IMR-90 (cell line): ENCODE results near the gene TIE1. TPM values are rescaled to one million over a fixed set of nuclear protein-coding genes. Genes with fewer than 3 reads are reported as not detected.

Source experiments
- ATAC-seq: fragments of 200-7000 bp; cut with Tn5 transposase; 2 replicates; pipeline ENCODE4 v1.9.1; 2020; ENCODE audit warnings: low read depth, mild to moderate bottlenecking, moderate library complexity
- BruUV-seq: library from RNA; stranded (reverse); fragments of 400-500 nt; replicated peaks from 2 replicates; lab custom pipeline; 2021; lab: Mats Ljungman, UMichigan
- CTCF ChIA-PET: fragments of 300-600 bp; formaldehyde crosslinking; extraction: SDS; loops from one replicate; lab custom pipeline; 2021; ENCODE audit warnings: antibody characterized with exemption; lab: Yijun Ruan, JAX
- POLR2A ChIA-PET: fragments of 300-600 bp; sonication (Branson Sonifier 250); formaldehyde crosslinking; loops from one replicate; lab custom pipeline; 2022; ENCODE audit warnings: antibody characterized with exemption; ENCODE audit not compliant: unreplicated experiment; lab: Charles Lee
- DNase-seq: peaks from one replicate; pipeline ENCODE4 v3.0.0; 2013
- H2AFZ ChIP-seq: replicated peaks from 2 replicates; pipeline ENCODE3; 2013; ENCODE audit warnings: low read length, mild to moderate bottlenecking; ENCODE audit not compliant: poor library complexity
- H2AK5ac ChIP-seq: 2 replicates; pipeline ENCODE4 v1.6.1; 2013; ENCODE audit warnings: low read depth, low read length, inconsistent platforms
- H2AK9ac ChIP-seq: replicated peaks from 2 replicates; pipeline ENCODE3; 2013; ENCODE audit warnings: mild to moderate bottlenecking, low read depth, low read length, moderate library complexity; ENCODE audit not compliant: poor library complexity
- H2BK120ac ChIP-seq: 2 replicates; pipeline ENCODE4 v1.6.1; 2013; ENCODE audit warnings: low read depth, low read length, inconsistent platforms
- H2BK15ac ChIP-seq: 3 replicates; pipeline ENCODE4 v1.6.1; 2013; ENCODE audit warnings: low read depth, low read length, inconsistent platforms
- H2BK20ac ChIP-seq: 2 replicates; pipeline ENCODE4 v1.6.1; 2013; ENCODE audit warnings: low read depth, mild to moderate bottlenecking, inconsistent platforms, low read length, moderate library complexity
- H2BK5ac ChIP-seq: 2 replicates; pipeline ENCODE4 v1.6.1; 2013; ENCODE audit warnings: mild to moderate bottlenecking, low read depth, low read length, inconsistent platforms; ENCODE audit not compliant: poor library complexity, severe bottlenecking
- H3K14ac ChIP-seq: replicated peaks from 2 replicates; pipeline ENCODE4 v1.6.1; 2013; ENCODE audit warnings: low read depth, low read length, inconsistent platforms
- H3K18ac ChIP-seq: 2 replicates; pipeline ENCODE4 v1.6.1; 2013; ENCODE audit warnings: low read depth, low read length, control low read depth
- H3K23ac ChIP-seq: 2 replicates; pipeline ENCODE4 v1.6.1; 2013; ENCODE audit warnings: low read depth, low read length, inconsistent platforms
- H3K27ac ChIP-seq: 2 replicates; pipeline ENCODE4 v1.5.1; 2013; ENCODE audit warnings: mild to moderate bottlenecking, control low read depth, low read length; ENCODE audit not compliant: insufficient read depth
- H3K27me3 ChIP-seq: 2 replicates; pipeline ENCODE4 v1.6.1; 2013; ENCODE audit warnings: low read length; ENCODE audit not compliant: control insufficient read depth, insufficient read depth
- H3K36me3 ChIP-seq: 2 replicates; pipeline ENCODE4 v1.6.1; 2013; ENCODE audit warnings: low read length, mixed read lengths; ENCODE audit not compliant: control insufficient read depth, insufficient read depth
- H3K4ac ChIP-seq: 2 replicates; pipeline ENCODE4 v1.6.1; 2013; ENCODE audit warnings: low read depth, low read length, inconsistent platforms
- H3K4me1 ChIP-seq: 2 replicates; pipeline ENCODE4 v1.6.1; 2013; ENCODE audit warnings: low read length, mixed read lengths; ENCODE audit not compliant: control insufficient read depth, insufficient read depth
- H3K4me2 ChIP-seq: 2 replicates; pipeline ENCODE4 v1.6.1; 2013; ENCODE audit warnings: low read depth, mild to moderate bottlenecking, control low read depth, low read length, moderate library complexity
- H3K4me3 ChIP-seq: 2 replicates; pipeline ENCODE4 v1.5.1; 2013; ENCODE audit warnings: low read depth, mild to moderate bottlenecking, control low read depth, low read length, moderate library complexity; ENCODE audit not compliant: insufficient read depth
- H3K56ac ChIP-seq: 2 replicates; pipeline ENCODE4 v1.6.1; 2013; ENCODE audit warnings: low read length, inconsistent platforms; ENCODE audit not compliant: insufficient read depth; ENCODE audit errors: extremely low read depth
- H3K79me1 ChIP-seq, 2 experiments: 2 replicates each; pipeline ENCODE4 v1.6.1; 2013; ENCODE audit warnings: low read length in 2 of 2, inconsistent platforms in 1 of 2, low read depth in 1 of 2
- H3K9ac ChIP-seq: 2 replicates; pipeline ENCODE4 v1.6.1; 2013; ENCODE audit warnings: low read depth, low read length, control low read depth
- H3K9me1 ChIP-seq: 2 replicates; pipeline ENCODE4 v1.6.1; 2013; ENCODE audit warnings: low read length, inconsistent platforms; ENCODE audit not compliant: insufficient read depth
- H3K9me3 ChIP-seq: 2 replicates; pipeline ENCODE4 v1.6.1; 2013; ENCODE audit warnings: low read length; ENCODE audit not compliant: control insufficient read depth, insufficient read depth
- H4K20me1 ChIP-seq: 2 replicates; pipeline ENCODE4 v1.6.1; 2013; ENCODE audit warnings: low read length, inconsistent platforms; ENCODE audit not compliant: insufficient read depth
- H4K5ac ChIP-seq: 2 replicates; pipeline ENCODE4 v1.6.1; 2013; ENCODE audit warnings: mild to moderate bottlenecking, low read depth, low read length, control low read depth
- H4K8ac ChIP-seq, 2 experiments: 2 replicates each; pipeline ENCODE4 v1.6.1; 2013; ENCODE audit warnings: low read depth in 2 of 2, low read length in 2 of 2, control low read depth in 1 of 2, inconsistent platforms in 1 of 2
- H4K91ac ChIP-seq: 2 replicates; pipeline ENCODE4 v1.6.1; 2013; ENCODE audit warnings: low read depth, low read length, inconsistent platforms; ENCODE audit not compliant: insufficient read depth
- MAFK ChIP-seq: IDR thresholded peaks from 2 replicates; pipeline ENCODE4 v1.6.1; 2012; ENCODE audit warnings: low read depth, low read length, improper control_type of control experiment
- WGBS, 2 experiments: methylation state at CpG; one replicate each; pipeline versions ENCODE4 v1.1.5 to v1.1.7; 2013; ENCODE audit warnings: missing lambda C conversion rate in 2 of 2; ENCODE audit not compliant: insufficient read length in 1 of 2; ENCODE audit errors: extremely low coverage in 2 of 2; 5-methylcytosine and 5-hydroxymethylcytosine counted together
- dilution Hi-C: fragments of 300-500 bp; cut with HindIII; formaldehyde crosslinking; loops from one replicate; pipeline ENCODE4 v1.14.3; 2018; ENCODE audit warnings: low sequenced_read_pairs; ENCODE audit not compliant: unreplicated experiment
- in situ Hi-C: fragments of 300-500 bp; cut with MboI; formaldehyde crosslinking; loops from 3 replicates; pipeline ENCODE4 v1.14.3; 2019; ENCODE audit warnings: low sequenced_read_pairs, inconsistent platforms, mixed read lengths
- intact Hi-C: fragments of 100-400 bp; cut with micrococcal nuclease; formaldehyde crosslinking; loops from 2 replicates; pipeline ENCODE4 v1.10.0; 2022
- polyA plus RNA-seq, 3 experiments: library from polyadenylated mRNA; depleted of rRNA; stranded (reverse); fragments of >200 nt; gene quantifications; 2 replicates each; pipeline ENCODE4 v1.2.3, GENCODE V29; 2012; ENCODE audit warnings: low replicate concordance in 1 of 3
- total RNA-seq: library from RNA; depleted of rRNA; stranded (reverse); fragments of >200 nt; gene quantifications from 2 replicates; pipeline ENCODE4 v1.2.3, GENCODE V29; 2012

Gene TIE1
- total and polyA plus RNA-seq, 2 of the 4 experiments (the other 2 are of a cell fraction) = 2.3 to 7.5 TPM

DNA sequence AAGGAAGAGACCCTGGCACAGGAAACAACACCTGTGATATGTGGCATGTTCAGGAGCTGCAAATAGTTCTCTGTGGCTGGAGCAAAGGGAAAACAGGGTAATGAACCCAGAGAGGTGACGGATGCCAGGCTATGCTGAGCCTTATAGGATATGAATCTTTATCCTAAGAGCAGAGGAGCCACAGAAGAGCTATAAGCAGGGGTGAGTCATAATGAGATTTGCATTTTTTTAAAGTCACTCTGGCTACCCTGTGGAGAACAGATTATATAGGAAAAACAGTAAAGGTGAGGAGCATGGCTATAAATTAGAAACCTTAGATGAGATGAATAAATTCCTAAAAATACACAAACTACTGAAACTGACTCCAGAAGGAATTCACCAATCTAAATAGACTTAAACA, 24.0 kb downstream of the TIE1 start:
- no peak for ATAC-seq
- no peak overlapping the region for H3K4me2 ChIP-seq
- no peak overlapping the region for H3K4ac ChIP-seq
- H4K5ac ChIP-seq = no peak overlapping the region
- TF ChIP-seq MAFK = no peak
- H4K8ac ChIP-seq = no peak overlapping the region
- no peak overlapping the region for H2BK15ac ChIP-seq
- no peaks in the 10 kb centered on the region for H3K36me3 ChIP-seq
- H3K79me1 ChIP-seq = no peaks in the 10 kb centered on the region
- in situ Hi-C loops (no loop called here), intact Hi-C loops (no loop called here), dilution Hi-C loops (no loop called here)
- H3K56ac ChIP-seq = no peak overlapping the region
- H2BK120ac ChIP-seq = no peak overlapping the region
- H3K4me3 ChIP-seq = no peak overlapping the region
- no peak overlapping the region for H3K23ac ChIP-seq
- no peak overlapping the region for H2AFZ ChIP-seq
- H4K20me1 ChIP-seq = no peaks in the 10 kb centered on the region
- BruUV-seq = no TSS peak
- H2BK5ac ChIP-seq = no peak overlapping the region
- WGBS, 2 experiments = no CpG with 5 or more reads among the region's 1 CpG
- H2AK9ac ChIP-seq = no peak overlapping the region
- POLR2A ChIA-PET = no interaction called here
- no peak overlapping the region for H4K91ac ChIP-seq
- H3K9me3 ChIP-seq = peaks cover 2% of the 10 kb centered on the region
- CTCF ChIA-PET = no interaction called here
- peaks cover 2% of the 10 kb centered on the region for H3K4me1 ChIP-seq
- no peak overlapping the region for H3K9ac ChIP-seq
- no peak overlapping the region for H2BK20ac ChIP-seq
- DNase-seq = no peak
- H3K27me3 ChIP-seq = no peaks in the 10 kb centered on the region
- peaks cover 2% of the 10 kb centered on the region; the same call in 1 of the 2 replicates for H3K9me1 ChIP-seq
- no peak overlapping the region for H2AK5ac ChIP-seq
- no peak overlapping the region for H3K27ac ChIP-seq
- no peak overlapping the region for H3K14ac ChIP-seq
- H3K18ac ChIP-seq = no peak overlapping the region
